ENCODE results near the gene PRCP.
"Not testable (repeated sequence)": the region's sequence is repeated elsewhere in the genome, so short reads cannot be mapped to it uniquely, and the experiment has no call there.

PRCP gene

DNA sequence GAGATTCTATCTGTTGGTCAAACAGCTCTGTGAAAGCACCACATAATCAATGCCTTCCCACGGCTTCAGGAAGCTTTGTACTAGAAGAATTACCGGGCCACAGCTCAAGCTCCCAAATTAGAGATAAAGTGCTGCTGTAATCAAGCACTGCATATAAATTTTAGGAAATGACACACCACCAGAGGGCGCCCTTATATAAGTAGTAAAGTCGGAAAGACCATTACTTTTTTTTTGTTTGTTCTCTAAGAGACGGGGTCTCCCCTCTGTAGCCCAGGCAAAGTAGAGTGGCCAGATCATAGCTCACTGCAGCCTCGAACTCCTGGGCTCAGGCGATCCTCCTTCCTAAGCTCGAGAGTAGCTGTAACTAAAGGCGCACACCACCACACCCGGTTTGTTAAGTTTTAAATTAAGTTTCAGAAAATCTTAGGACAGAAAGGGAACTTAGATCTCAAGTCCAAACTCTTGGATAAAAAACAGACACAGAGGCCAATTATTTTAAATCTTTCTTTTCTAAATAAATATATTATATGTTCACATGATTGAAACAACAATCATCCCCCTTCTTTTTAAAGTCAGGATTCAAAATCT lies 32.6 kb downstream of the PRCP start:
- peak; percentile 46 for DNase-seq

- no peak for DNase-seq
These were observed 34.4 kb downstream of the PRCP start for GRCh38 chr11:82865841-82866240.

DNA sequence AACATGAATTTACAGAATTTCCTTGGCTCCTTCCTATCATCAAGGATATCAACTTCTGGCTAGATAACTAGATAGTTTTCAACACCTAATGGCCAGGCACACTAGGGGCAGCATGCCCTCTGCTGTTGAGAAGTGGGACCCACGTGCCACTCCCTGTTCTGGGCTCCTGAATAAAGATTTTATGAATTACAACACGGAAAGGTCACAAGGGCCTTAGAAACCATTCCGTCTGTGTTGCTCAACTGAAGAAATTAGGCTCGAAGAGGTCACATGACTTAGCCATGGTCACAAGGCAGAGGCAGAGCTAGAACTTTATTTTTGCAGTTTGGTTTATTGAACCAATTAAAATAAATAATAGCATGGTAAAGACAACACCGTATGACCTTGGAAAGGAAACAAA lies 36.0 kb downstream of the PRCP start:
- no peak for DNase-seq

DNA sequence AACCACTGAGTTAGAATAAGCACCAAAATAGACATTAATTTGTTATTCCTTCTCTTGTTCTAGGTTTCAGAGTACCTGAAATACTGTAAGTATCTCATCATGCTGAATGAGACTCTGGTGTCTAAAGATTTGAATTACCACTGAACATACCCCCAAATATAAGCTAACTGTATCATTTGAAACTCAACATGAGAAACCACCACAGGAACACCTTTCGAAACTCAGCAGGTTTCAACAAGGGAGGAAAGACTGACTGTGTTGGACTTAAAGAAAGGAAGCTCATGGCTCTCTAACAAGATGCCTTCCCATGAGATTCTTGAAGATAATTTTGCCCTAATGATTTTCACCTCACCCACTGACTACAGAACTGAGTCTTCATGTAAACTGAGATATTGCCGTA lies 37.0 kb downstream of the PRCP start:
- no peak for DNase-seq

GRCh38 chr11:82862379-82862778 lies 37.9 kb downstream of the PRCP start:
- no peak for DNase-seq

GRCh38 chr11:82859750-82860149 lies 40.5 kb downstream of the PRCP start:
- DNase-seq: no peak

GRCh38 chr11:82858556-82859091 lies 41.6 kb downstream of the PRCP start:
- DNase-seq: no peak

DNA sequence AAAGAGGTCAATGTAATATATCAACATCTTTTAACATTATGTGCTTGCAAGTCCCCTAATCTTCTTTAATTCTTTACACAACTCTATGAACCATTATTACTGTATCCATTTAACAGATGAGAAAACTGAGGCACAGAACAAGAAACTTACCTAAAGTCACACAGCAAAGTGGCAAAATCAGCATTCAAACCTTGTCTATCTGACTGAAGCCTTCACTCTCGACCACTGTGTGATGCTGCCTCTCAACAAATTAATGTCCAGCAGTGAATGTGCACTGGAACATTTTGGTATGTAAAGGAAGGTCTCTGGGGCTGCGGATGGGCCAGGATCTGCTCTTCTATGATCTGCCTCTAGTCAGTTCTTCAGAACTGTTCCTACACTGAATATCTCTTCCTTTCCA lies 42.1 kb downstream of the PRCP start:
- no peak for DNase-seq

GRCh38 chr11:82857145-82857544 lies 43.1 kb downstream of the PRCP start:
- no peak for DNase-seq

DNA sequence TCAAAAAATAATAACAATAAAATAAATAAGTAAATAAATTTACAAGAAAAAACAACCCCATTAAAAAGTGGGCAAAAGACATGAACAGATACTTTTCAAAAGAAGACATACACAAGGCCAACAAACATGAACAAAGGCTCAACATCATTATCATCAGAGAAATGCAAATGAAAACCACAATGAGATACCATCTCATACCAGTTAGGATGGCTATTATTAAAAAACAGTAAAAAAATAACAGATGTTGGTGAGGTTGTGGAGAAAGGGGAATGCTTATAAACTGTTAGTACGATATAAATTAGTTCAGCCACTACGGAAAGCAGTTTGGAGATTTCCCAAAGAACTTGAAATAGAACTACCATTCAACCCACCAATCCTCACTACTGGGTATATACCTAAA lies 44.6 kb downstream of the PRCP start:
- no peak for DNase-seq

DNA sequence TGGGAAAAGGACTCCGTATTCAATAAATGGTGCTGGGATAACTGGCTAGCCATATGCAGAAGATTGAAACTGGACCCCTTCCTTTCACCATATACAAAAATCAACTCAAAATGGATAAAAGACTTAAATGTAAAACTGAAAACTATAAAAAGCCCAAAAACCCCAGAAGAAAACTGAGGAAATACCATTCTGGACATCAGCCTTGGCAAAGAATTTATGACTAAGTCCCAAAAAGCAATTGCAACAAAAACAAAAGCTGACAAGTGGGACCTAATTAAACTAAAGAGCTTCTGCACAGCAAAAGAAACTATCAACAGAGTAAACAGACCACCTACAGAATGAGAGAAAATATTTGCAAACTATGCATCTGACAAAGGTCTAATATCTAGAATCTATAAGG lies 45.3 kb downstream of the PRCP start:
- DNase-seq: not testable (repeated sequence)

GRCh38 chr11:82854242-82854641 lies 46.0 kb downstream of the PRCP start:
- no peak for DNase-seq

DNA sequence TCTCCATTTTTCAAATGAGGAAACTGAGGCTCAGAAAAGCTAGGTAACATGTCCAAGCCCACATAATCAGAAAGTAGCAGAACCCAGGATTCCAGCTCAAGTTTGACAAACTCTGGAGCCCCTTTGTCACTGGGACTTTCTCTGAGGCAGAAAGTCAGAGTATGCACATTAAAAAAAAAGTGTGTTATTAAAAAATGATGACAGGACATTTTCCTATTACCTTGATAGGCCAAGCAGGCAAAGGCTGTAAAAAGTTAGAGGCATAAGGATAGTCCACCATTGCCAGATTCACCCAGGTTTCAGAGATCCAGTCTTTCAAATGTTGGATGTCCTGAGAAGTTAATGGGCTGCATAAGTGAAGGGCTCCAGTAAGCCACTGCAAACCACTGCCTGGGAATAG lies 51.4 kb downstream of the PRCP start:
- no peak for DNase-seq

DNA sequence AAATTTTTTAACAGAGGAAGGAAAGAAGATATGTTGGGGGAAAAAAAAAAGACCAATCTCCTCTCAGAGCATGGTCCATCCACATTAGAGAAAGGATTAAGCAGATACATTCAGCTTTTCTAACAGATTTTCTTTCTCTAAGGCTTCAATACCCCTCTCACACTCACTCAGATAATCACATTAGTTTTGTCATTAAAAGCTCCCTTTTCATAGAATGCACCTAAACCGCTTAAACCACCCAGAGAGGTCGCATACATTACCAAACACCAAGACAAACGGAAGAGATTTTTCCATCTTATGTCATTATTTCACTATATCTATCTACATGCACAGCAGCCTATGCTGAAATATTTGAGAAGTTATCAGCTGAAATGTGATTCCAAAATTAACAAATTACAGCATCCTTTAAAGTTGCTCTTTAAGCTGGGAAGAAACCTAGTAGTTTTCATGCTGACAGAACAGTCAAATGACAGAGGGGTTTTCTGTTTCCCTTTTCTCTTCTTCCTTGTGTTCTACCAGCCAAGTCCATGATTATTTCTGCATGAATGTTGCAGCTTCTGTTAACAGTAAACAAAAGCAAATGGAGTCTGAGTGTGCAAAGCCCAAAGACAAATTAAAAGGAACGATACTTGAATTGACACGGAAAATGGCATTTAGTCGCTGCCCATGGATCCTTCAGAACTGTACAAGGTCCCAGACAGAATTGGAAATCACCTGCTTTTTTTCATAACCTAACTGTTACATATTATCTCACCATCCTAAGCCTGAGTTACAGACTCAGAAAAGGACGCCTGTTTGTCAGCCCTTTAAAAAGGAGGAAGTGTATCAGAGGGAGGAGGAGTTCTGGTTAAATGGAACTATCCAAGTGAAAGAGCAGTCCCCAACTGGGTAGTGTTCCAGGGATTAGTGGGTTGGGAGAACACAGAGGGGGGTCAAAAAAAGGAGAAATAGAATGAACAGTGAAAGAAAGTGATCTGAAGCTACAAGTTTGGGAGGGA lies 54.6 kb downstream of the PRCP start:
- DNase-seq: no peak

DNA sequence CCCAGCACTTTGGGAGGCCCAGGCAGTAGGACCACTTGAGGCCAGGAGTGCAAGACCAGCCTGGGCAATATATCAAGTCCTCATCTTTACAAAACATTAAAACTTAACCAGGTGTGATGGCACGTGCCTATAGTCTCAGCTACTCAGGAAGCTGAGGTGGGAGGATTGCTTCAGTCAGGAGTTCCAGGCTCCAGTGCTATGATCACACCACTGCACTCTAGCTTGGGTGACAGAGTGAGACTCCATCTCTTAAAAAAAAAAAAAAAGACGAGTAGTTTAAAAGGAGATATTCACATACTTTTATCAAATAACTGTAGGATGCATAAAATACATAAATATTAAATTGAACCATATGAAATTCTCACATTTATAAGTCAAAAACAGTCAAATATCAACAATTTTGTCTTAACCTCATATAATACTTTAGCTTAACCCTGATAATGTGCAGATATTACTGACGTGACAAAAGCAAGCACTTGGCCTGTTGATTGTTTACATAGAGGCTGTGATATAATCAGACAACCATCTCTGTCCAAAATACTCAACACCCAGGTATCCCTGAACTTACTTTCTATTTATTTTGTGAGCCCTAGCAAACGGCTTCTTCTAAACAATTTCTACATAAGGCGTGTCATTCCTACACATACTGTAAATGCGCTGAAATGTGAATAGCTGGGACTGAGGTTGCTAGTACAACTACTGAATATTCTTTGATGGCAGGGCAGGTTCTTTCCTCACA lies 57.0 kb downstream of the PRCP start:
- no peak for DNase-seq

GRCh38 chr11:82842019-82842418 lies 58.2 kb downstream of the PRCP start:
- DNase-seq: no peak

DNA sequence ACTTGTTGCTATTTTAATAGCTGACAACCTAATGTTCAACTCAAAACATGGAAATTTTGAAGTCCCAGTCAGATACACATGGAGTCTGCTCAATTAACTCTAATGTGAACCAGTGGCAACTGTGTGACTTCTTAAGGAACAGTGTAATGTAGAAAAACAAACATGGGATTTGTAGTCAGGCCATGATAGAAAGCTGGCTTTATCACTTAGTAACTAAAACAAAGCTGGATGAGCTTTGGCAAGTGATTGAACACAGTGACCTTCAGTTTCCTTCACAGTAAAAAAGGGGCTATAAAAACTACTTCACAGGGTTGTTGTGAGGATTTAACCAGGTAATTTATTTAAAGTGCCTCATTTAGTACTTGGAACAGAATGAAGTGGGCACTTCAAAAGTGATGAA lies 62.6 kb downstream of the PRCP start:
- DNase-seq: no peak

DNA sequence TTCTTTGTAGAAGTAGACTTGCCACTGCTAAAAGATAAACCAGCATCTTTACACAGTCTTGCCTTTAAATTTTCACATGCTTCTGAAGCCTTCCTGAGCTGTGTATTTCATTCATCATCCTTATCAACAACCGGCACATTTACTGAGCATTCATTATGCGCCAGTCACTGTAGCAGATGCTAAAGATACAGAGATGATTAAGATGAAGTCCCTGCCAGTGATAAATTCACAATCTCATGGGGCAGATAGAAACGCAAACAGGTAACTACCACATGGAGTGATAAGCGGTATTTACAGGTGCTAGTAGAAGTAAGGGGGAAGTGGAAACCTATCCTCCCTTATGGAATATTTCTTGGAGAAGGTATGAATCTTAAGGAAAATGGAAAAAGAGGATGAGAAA lies 67.2 kb downstream of the PRCP start:
- DNase-seq: no peak

- DNase-seq: no peak
These were observed 68.9 kb downstream of the PRCP start for GRCh38 chr11:82831364-82831763.

GRCh38 chr11:82830746-82831145 lies 69.5 kb downstream of the PRCP start:
- no peak for DNase-seq

DNA sequence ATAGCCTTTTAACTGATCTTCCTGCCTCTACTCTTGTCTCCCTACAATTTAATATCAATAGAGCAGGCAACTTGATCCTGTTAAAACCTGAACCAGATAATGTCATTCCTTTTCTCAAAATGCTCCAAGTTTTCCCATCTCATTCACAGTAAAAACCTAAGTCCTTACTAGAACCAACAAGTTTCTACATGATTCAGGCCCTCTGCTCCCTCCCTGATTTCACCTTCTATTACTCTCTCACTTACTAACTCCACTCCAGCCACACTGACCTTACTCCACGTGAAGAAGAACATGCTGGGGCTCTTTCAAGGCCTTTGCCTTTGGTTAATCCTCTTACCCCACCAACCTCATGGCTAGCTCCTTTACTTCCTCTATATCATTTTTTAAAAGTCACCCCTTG lies 71.1 kb downstream of the PRCP start:
- DNase-seq: no peak

GRCh38 chr11:82828472-82828871 lies 71.8 kb downstream of the PRCP start:
- DNase-seq: no peak

DNA sequence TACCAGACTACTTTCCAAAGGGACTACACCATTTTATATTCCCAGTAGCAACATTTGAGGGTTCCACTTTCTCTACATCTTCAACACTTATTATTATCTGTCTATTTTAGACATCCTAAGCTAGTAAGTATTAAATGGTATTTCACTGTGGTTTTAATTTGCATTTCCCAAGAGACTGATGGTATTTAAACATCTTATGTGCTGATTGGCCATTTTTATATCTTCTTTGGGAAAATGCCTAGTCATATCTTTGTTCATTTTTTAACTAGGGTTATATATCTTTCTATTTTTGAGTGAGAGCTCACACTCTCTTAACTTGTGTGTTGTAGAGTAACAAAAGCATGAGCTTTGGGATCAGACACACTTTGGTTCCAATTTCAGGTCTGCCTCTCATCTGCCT lies 73.7 kb downstream of the PRCP start:
- DNase-seq: no peak

Data from 8988T (cell line).